GM13977 (cell line): Measurements from ENCODE around the gene CPEB3.

ENCODE experiments used
- DNase-seq: peaks from one replicate; pipeline ENCODE4 v3.0.0; 2012; ENCODE audit warnings: low spot score
- in situ Hi-C: fragments of 300-500 bp; cut with MboI; formaldehyde crosslinking; loops from one replicate; pipeline ENCODE4 v1.12.0; 2022; ENCODE audit warnings: low sequenced_read_pairs, low pct_unique_long_range_greater_than_20kb, mixed read lengths, inconsistent platforms; ENCODE audit not compliant: unreplicated experiment
- TF ChIP-seq, protein P1 (sequence below): IDR thresholded peaks from 2 replicates; pipeline ENCODE4 v1.5.1; 2012; ENCODE audit warnings: mild to moderate bottlenecking, control low read depth; ENCODE audit not compliant: insufficient read depth; ENCODE audit errors: extremely low read depth, missing control alignments

The CPEB3 gene

DNA sequence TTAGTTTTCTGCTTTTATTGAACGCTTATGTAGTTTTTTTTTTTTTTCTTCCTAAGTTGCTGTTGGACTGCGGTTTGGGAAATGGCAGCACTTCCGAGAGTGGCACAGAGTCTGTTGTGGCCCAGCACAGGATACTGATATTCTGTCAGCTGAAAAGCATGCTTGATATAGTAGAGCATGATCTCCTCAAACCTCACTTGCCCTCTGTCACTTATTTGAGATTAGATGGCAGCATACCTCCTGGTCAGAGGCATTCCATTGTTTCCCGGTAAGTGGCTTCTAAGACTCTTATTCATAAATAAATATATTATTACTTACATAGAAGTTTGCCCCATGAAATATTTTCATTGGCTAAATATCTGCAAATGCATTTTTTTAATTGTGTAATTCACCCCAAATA, 266.2 kb downstream of the CPEB3 start:
- DNase-seq = no peak
- in situ Hi-C loops = no loop called here

DNA sequence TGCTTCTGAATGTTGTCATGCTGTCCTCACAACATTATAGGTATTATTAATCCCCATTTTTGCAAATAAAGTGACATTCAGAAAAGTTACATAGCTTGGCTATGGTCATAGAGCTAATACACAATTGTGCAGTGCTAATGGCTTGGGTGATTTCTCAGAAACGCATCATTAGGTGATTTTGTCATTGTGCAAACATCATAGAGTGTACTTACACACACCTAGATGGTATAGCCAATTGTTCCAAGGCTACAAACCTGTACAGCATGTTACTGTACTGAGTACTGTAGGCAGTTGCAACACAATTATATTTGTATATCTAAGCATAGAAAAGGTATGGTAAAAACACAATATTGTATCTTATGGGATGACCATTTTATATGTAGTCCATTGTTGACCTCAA, 276.3 kb downstream of the CPEB3 start:
- DNase-seq = no peak
- TF ChIP-seq, protein P1, sequence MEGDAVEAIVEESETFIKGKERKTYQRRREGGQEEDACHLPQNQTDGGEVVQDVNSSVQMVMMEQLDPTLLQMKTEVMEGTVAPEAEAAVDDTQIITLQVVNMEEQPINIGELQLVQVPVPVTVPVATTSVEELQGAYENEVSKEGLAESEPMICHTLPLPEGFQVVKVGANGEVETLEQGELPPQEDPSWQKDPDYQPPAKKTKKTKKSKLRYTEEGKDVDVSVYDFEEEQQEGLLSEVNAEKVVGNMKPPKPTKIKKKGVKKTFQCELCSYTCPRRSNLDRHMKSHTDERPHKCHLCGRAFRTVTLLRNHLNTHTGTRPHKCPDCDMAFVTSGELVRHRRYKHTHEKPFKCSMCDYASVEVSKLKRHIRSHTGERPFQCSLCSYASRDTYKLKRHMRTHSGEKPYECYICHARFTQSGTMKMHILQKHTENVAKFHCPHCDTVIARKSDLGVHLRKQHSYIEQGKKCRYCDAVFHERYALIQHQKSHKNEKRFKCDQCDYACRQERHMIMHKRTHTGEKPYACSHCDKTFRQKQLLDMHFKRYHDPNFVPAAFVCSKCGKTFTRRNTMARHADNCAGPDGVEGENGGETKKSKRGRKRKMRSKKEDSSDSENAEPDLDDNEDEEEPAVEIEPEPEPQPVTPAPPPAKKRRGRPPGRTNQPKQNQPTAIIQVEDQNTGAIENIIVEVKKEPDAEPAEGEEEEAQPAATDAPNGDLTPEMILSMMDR = no peak
- in situ Hi-C loops = no loop called here

More for the DNA sequence above, 266.2 kb downstream of the CPEB3 start:
- TF ChIP-seq, protein P1 = no peak

DNA sequence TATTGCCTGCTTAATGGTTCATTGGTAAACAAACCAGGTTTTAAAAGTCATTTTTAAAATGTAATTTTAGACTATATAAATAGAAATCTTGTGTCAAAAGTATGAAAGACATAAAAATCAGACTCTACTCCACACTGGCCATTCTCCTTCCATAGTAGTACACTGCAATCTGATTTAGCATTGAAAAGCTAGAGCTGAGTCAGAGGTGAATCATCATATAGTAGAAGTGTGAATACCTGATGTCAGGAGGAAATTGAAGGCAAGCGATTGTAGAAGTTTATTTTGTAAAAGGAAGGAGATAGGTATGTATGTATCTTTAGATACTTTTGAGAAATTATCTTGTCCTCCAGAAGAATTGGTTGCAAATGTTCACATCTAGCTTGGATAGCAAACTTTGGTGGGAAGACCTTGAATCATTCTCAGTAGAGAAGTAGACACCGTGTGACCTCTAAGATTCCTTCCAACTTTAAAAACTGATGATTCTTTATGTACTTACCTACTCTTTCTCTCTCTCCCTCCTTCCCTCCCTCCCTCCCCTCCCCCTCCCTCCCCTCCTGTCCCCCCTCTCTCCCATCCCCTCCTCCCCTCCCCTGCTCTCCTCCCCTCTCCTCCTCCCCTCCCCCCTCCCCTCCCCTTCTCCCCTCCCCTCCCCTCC, 279.2 kb downstream of the CPEB3 start:
- in situ Hi-C loops = no loop called here
- TF ChIP-seq, protein P1 = no peak
- no peak for DNase-seq

DNA sequence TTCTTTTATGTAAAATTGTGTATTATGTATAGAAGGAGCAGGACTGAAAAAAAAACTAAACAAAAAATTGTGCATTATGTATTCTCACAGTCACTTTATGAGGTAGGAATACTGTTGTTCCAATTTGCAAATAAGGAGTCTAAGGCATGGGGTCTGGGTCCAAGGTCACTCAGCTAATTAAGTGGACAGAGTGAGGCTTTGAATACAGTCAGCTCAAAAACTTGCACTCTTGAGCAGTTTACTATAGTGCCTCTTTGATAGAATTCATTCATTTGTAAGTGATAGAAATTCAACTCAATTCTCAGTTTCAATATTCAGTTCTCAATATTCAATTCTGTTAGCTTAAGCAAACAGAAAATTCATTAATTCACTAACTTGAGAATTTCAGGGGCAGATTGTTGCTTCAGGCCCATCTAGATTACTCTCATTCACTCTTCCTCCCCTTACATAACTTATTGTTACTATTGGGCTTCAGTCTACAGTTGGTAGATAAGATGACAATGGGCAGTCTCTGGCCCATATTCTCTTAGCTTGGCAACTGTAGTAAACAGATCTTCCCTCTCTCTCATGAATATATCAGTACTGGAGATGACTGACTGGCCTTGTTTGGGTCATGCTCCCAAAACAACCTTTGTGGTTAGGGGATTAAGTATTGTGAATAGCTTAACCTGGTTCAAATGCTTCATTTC, 280.7 kb downstream of the CPEB3 start:
- in situ Hi-C loops = no loop called here

DNA sequence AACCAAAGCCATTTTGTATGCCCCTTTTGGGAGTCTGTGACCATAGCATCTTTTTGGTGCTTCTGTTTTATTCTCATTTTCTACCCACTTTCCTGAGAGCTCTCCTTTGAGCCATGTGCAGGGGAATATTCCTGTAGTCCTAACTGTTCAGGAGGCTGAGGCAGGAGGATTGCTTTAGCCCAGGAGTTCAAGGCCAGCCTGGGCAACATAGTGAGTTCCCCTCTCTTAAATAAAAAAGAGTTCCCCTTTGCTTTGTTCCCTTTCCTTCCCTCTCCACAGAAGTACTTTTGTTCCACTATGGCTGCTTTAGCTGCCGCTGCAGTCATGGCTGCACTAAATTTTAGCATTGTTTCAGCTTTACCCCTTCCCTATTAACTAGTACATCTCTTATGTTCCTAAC, 281.4 kb downstream of the CPEB3 start:
- DNase-seq = no peak
- TF ChIP-seq, protein P1 = no peak
- in situ Hi-C loops = no loop called here

More for the DNA sequence above, 280.7 kb downstream of the CPEB3 start:
- TF ChIP-seq, protein P1 = no peak
- no peak for DNase-seq

DNA sequence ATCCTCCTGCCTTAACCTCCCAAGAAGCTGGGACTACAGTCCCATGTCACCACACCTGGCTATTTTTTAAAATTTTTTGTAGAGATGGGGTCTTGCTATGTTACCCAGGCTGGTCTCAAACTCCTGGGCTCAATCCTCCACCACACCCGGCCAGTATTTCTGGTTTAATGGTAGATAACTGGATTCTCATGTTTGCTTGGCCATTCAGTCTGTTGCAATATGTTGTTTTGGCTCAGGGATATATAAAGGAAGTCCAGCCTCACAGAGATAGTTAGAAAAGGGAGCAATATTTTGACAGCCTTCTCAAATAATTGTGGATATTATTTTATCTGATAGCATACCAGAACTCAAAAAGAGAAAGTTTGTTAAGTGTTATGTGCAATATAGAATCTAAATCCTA, 284.9 kb downstream of the CPEB3 start:
- TF ChIP-seq, protein P1 = no peak
- in situ Hi-C loops = no loop called here
- no peak for DNase-seq

DNA sequence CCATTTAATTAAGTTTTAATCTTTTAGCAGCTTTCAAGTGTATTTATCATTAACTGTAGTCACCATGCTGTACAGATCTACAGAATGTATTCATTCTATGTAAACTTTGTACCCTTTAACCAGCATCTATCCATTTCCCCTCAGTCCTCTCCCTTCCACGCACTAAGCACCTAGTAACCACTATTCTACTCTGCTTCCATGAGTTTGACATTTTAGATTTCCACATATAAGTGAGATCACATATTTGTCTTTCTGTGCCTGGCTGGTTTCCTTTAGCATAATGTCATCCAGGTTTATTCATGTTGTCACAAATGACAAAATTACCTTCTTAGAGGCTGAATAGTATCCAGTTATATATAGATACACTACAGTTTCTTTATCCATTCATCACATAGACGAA, 287.6 kb downstream of the CPEB3 start:
- TF ChIP-seq, protein P1 = no peak
- DNase-seq = no peak
- in situ Hi-C loops = no loop called here
